Small intestine (tissue), 7 donors: Measurements from ENCODE around the gene CXCR5. TPM values are rescaled to one million over a fixed set of nuclear protein-coding genes. Genes with fewer than 3 reads are reported as not detected.
A peak's percentile ranks its signal among the peaks of the same experiment; 100 is the strongest.

ENCODE experiments used
- DNase-seq, 2 donors: peaks; one replicate each; pipeline versions ENCODE4 v3.0.0 to v3.0.0-alpha.2; 2013
- FAIRE-seq: peaks from 2 replicates; lab custom pipeline; 2012; peaks lifted over from hg19 to GRCh38; lab: Jason Lieb, UNC
- H3K27ac ChIP-seq, 3 donors: one replicate each; pipeline ENCODE4 v1.5.1; 2013; ENCODE audit warnings: low read length in 2 of 3, mild to moderate bottlenecking in 2 of 3, control low read depth in 1 of 3, inconsistent platforms in 1 of 3, low read depth in 1 of 3, moderate library complexity in 1 of 3
- H3K27me3 ChIP-seq, 3 donors: one replicate each; pipeline ENCODE4 v1.6.1; 2013; ENCODE audit warnings: low read length in 3 of 3, inconsistent platforms in 1 of 3; ENCODE audit not compliant: control insufficient read depth in 3 of 3, insufficient read depth in 3 of 3
- H3K36me3 ChIP-seq, 3 donors: one replicate each; pipeline ENCODE4 v1.6.1; 2013; ENCODE audit warnings: low read length in 3 of 3, inconsistent platforms in 1 of 3, low read depth in 1 of 3, mild to moderate bottlenecking in 1 of 3, moderate library complexity in 1 of 3; ENCODE audit not compliant: control insufficient read depth in 3 of 3, insufficient read depth in 2 of 3
- H3K4me1 ChIP-seq, 3 donors: one replicate each; pipeline ENCODE4 v1.6.1; 2013; ENCODE audit warnings: low read length in 2 of 3, inconsistent platforms in 1 of 3, low read depth in 1 of 3, mild to moderate bottlenecking in 1 of 3, moderate library complexity in 1 of 3; ENCODE audit not compliant: control insufficient read depth in 3 of 3, insufficient read depth in 2 of 3
- H3K4me3 ChIP-seq, 3 donors: one replicate each; pipeline ENCODE4 v1.5.1; 2013; ENCODE audit warnings: low read length in 3 of 3, control low read depth in 1 of 3, inconsistent platforms in 1 of 3, low read depth in 1 of 3, mild to moderate bottlenecking in 1 of 3, moderate library complexity in 1 of 3
- H3K9me3 ChIP-seq, 2 donors: one replicate each; pipeline ENCODE4 v1.6.1; 2013; ENCODE audit warnings: low read depth in 1 of 2, low read length in 1 of 2; ENCODE audit not compliant: control insufficient read depth in 2 of 2, insufficient read depth in 1 of 2
- WGBS, 3 donors: extraction: QIAGEN DNeasy Blood & Tissue Kit; methylation state at CpG; one replicate each; pipeline ENCODE4 v1.1.7; 2013; 5-methylcytosine and 5-hydroxymethylcytosine counted together
- polyA plus RNA-seq, 4 donors: library from polyadenylated mRNA; stranded (reverse) in 3 of 4; unstranded in 1 of 4; fragments of 200-250 nt in 3 of 4; fragments of 120-200 nt in 1 of 4; gene quantifications; one replicate each; pipeline versions ENCODE4 v1.2.1 to v1.2.3, GENCODE V29; 2013
- donor health status: healthy with polysubstance abuse.
- donor health status: control.
- donor health status: control.
- donor health status: Bipolar disorder and iron deficiency.
- donor health status: healthy.

The CXCR5 gene
- polyA plus RNA-seq, 4 donors, result 0.15 to 0.61 (median 0.38) TPM

GRCh38 chr11:118915941-118916841, 32.5 kb downstream of the CXCR5 start:
- peaks cover 0 to 37% (median 0%) of the 10 kb centered on the region in 3 donors for H3K36me3 ChIP-seq
- H3K4me1 ChIP-seq, result peaks cover 29 to 97% (median 43%) of the 10 kb centered on the region in 3 donors
- DNase-seq (no peak), FAIRE-seq (no peak)
- WGBS, 3 donors, result 54 to 75% (median 63%) methylated on average over 10 of the region's 10 CpGs
- H3K4me3 ChIP-seq, result no peak overlapping the region
- H3K27ac ChIP-seq, result peak overlapping the region; percentile 47 to 98 (median 98)
- no peaks in the 10 kb centered on the region for H3K27me3 ChIP-seq
- no peaks in the 10 kb centered on the region for H3K9me3 ChIP-seq

GRCh38 chr11:118916842-118917388, 33.2 kb downstream of the CXCR5 start:
- DNase-seq (no peak), FAIRE-seq (no peak)
- no peaks in the 10 kb centered on the region for H3K9me3 ChIP-seq
- no peak overlapping the region for H3K4me3 ChIP-seq
- H3K36me3 ChIP-seq, result peaks cover 0 to 42% (median 0%) of the 10 kb centered on the region in 3 donors
- peak overlapping the region; percentile 47 to 98 (median 98) for H3K27ac ChIP-seq
- H3K27me3 ChIP-seq, result no peaks in the 10 kb centered on the region
- 19 to 52% (median 43%) methylated on average over 8 of the region's 8 CpGs for WGBS, 3 donors
- peaks cover 29 to 97% (median 36%) of the 10 kb centered on the region in 3 donors for H3K4me1 ChIP-seq

- FAIRE-seq, result no peak
- DNase-seq, result peak; percentile 82 to 97
- 7 to 19% (median 17%) methylated on average over 13 of the region's 13 CpGs for WGBS, 3 donors
- Histone ChIP-seq H3K36me3 (peaks cover 0 to 43% (median 0%) of the 10 kb centered on the region in 3 donors), H3K27ac (peak overlapping the region; percentile 98 to 99 (median 98)), H3K9me3 (no peaks in the 10 kb centered on the region), H3K4me3 (peak overlapping the region in 1 of 3 donors; percentile 23), H3K4me1 (peaks cover 28 to 97% (median 30%) of the 10 kb centered on the region in 3 donors), H3K27me3 (no peaks in the 10 kb centered on the region)
Measured at GRCh38 chr11:118917481-118918127, 33.9 kb downstream of the CXCR5 start.

GRCh38 chr11:118918128-118918685, 34.5 kb downstream of the CXCR5 start:
- peaks cover 0 to 47% (median 0%) of the 10 kb centered on the region in 3 donors for H3K36me3 ChIP-seq
- H3K27ac ChIP-seq, result peak overlapping the region; percentile 98 to 99 (median 98)
- no peaks in the 10 kb centered on the region for H3K9me3 ChIP-seq
- DNase-seq, result peak; percentile 95 to 98
- peaks cover 22 to 97% (median 27%) of the 10 kb centered on the region in 3 donors for H3K4me1 ChIP-seq
- H3K4me3 ChIP-seq, result peak overlapping the region; percentile 17 to 47 (median 28)
- no peak for FAIRE-seq
- H3K27me3 ChIP-seq, result no peaks in the 10 kb centered on the region
- 4 to 22% (median 18%) methylated on average over 14 of the region's 14 CpGs for WGBS, 3 donors

GRCh38 chr11:118918686-118919280, 35.1 kb downstream of the CXCR5 start:
- 13 to 22% (median 18%) methylated on average over 9 to 11 of the region's 13 CpGs for WGBS, 3 donors
- peak overlapping the region; percentile 17 to 47 (median 28) for H3K4me3 ChIP-seq
- peaks cover 0 to 47% (median 0%) of the 10 kb centered on the region in 3 donors for H3K36me3 ChIP-seq
- H3K27ac ChIP-seq, result peak overlapping the region; percentile 98 to 99 (median 98)
- H3K4me1 ChIP-seq, result peaks cover 16 to 97% (median 22%) of the 10 kb centered on the region in 3 donors
- FAIRE-seq (no peak), DNase-seq (peak; percentile 45 to 59)
- H3K27me3 ChIP-seq, result no peaks in the 10 kb centered on the region
- no peaks in the 10 kb centered on the region for H3K9me3 ChIP-seq

- Histone ChIP-seq H3K27me3 (no peaks in the 10 kb centered on the region), H3K36me3 (peaks cover 0 to 26% (median 0%) of the 10 kb centered on the region in 3 donors), H3K4me1 (peaks cover 9 to 80% (median 13%) of the 10 kb centered on the region in 3 donors), H3K9me3 (no peaks in the 10 kb centered on the region), H3K27ac (peak overlapping the region; percentile 95 to 99 (median 98)), H3K4me3 (peak overlapping the region in 2 of 3 donors; percentile 93 to 96)
- WGBS, 3 donors, result 22 to 24% (median 23%) methylated on average over 13 of the region's 13 CpGs
- DNase-seq, result peak in 1 of 2 donors; percentile 81
- FAIRE-seq, result no peak
Measured at GRCh38 chr11:118921121-118921928, 37.6 kb downstream of the CXCR5 start.
